PFSK-1 (cell line): ENCODE measurements around the gene RTF1.

Source experiments
- FOXP2 ChIP-seq: optimal IDR thresholded peaks from 2 replicates; pipeline ENCODE3; 2011; ENCODE audit warnings: borderline replicate concordance, control low read depth, inconsistent platforms; ENCODE audit not compliant: insufficient read depth; ENCODE audit errors: extremely low read length, extremely low read depth
- POLR2AphosphoS5 ChIP-seq: IDR thresholded peaks from 2 replicates; pipeline ENCODE4 v1.6.1; 2012; ENCODE audit warnings: low read depth, mild to moderate bottlenecking, control low read depth, low read length, moderate library complexity
- SIN3A ChIP-seq: IDR thresholded peaks from 2 replicates; pipeline ENCODE4 v1.6.1; 2012; ENCODE audit warnings: mild to moderate bottlenecking, low read length, moderate library complexity, borderline replicate concordance; ENCODE audit not compliant: insufficient read depth
- TAF1 ChIP-seq: IDR thresholded peaks from 2 replicates; pipeline ENCODE4 v1.6.1; 2012; ENCODE audit warnings: low read length, control low read depth, borderline replicate concordance; ENCODE audit not compliant: insufficient read depth
- TF ChIP-seq, protein P1 (sequence below), 2 experiments: IDR thresholded peaks; 2 replicates each; pipeline versions ENCODE4 v1.6.1 to v1.8.0; 2011 to 2012; ENCODE audit warnings: low read depth in 2 of 2, low read length in 2 of 2, control low read depth in 1 of 2, inconsistent platforms in 1 of 2, mild to moderate bottlenecking in 1 of 2, moderate library complexity in 1 of 2; ENCODE audit not compliant: insufficient read depth in 1 of 2

The RTF1 gene

DNA sequence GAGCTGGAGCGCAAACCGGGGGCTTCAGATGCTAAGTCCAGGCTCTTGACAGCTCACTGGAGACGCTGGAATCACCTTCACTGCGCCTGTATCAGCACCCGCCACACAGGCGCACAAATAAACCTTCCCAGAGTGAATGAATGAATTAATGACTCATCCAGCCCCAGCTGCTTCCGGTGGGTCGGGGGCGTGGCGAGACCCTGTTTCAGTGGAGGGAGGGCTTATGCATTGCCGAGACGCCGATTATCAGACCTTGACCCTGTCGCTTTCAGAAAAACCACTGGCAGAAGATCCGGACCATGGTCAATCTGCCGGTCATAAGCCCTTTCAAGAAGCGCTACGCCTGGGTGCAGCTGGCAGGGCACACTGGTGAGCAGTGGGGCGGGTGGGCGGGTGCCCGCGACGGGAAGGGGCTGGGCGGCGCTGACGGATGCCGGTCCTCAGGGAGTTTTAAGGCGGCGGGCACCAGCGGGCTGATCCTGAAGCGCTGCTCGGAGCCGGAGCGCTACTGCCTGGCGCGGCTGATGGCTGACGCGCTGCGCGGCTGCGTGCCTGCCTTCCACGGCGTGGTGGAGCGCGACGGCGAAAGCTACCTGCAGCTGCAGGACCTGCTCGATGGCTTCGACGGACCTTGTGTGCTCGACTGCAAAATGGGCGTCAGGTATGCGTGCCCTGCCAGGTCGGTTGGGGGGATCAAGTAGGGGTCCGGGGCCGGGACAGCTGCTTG is 84.5 kb downstream of the RTF1 start:
- TF ChIP-seq SIN3A: no peak
- TF ChIP-seq FOXP2: no peak
- TF ChIP-seq, protein P1, sequence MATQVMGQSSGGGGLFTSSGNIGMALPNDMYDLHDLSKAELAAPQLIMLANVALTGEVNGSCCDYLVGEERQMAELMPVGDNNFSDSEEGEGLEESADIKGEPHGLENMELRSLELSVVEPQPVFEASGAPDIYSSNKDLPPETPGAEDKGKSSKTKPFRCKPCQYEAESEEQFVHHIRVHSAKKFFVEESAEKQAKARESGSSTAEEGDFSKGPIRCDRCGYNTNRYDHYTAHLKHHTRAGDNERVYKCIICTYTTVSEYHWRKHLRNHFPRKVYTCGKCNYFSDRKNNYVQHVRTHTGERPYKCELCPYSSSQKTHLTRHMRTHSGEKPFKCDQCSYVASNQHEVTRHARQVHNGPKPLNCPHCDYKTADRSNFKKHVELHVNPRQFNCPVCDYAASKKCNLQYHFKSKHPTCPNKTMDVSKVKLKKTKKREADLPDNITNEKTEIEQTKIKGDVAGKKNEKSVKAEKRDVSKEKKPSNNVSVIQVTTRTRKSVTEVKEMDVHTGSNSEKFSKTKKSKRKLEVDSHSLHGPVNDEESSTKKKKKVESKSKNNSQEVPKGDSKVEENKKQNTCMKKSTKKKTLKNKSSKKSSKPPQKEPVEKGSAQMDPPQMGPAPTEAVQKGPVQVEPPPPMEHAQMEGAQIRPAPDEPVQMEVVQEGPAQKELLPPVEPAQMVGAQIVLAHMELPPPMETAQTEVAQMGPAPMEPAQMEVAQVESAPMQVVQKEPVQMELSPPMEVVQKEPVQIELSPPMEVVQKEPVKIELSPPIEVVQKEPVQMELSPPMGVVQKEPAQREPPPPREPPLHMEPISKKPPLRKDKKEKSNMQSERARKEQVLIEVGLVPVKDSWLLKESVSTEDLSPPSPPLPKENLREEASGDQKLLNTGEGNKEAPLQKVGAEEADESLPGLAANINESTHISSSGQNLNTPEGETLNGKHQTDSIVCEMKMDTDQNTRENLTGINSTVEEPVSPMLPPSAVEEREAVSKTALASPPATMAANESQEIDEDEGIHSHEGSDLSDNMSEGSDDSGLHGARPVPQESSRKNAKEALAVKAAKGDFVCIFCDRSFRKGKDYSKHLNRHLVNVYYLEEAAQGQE (IDR thresholded peaks at IDR 0.05; ENCODE audit: insufficient read depth in 1 of 2, low read depth in 2 of 2, low read length in 2 of 2): no peak
- TF ChIP-seq POLR2AphosphoS5: no peak
- no peak for TF ChIP-seq TAF1

- TF ChIP-seq FOXP2: peak; percentile 7
- no peak for TF ChIP-seq POLR2AphosphoS5
Measured at GRCh38 chr15:41501931-41502794, 85.3 kb downstream of the RTF1 start.

DNA sequence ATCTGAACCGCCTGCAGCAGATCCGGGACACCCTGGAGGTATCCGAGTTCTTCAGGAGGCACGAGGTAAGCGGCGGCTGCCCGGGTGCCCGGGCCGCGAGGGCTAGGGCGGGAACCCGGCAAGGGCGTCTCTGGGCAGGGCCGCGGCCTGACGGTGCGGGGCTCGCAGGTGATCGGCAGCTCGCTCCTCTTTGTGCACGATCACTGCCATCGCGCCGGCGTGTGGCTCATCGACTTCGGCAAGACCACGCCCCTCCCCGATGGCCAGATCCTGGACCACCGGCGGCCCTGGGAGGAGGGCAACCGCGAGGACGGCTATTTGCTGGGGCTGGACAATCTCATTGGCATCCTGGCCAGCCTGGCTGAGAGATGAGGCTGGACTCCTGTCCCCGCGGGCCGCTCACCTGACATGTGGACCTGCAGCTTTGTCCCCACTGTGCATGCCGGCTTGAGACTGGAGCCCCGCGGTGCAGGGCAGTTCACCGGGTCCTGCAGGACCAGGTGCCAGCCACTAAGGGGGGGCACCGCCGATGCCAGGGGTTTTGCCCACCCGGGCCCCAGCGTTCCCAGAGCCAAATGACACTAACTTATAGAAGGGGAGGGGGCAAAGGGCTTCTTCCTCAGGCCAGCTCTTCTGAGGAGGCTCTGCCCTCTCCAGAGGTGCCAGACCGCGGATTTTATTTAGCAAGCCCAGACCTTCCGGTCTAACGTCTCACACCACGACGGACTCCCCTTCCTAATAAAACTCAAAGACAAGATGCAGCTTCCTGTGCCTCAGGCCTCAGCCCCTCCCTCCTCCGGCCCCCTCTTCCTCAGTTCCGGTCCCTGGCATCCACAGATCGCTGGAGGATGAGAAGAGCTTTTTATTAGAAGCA is 86.1 kb downstream of the RTF1 start:
- TF ChIP-seq SIN3A: no peak
- no peak for TF ChIP-seq POLR2AphosphoS5
- no peak for TF ChIP-seq FOXP2
- TF ChIP-seq, protein P1 (IDR thresholded peaks at IDR 0.05; ENCODE audit: insufficient read depth in 1 of 2, low read depth in 2 of 2, low read length in 2 of 2): no peak

GRCh38 chr15:41503669-41504010 is 86.7 kb downstream of the RTF1 start:
- no peak for TF ChIP-seq POLR2AphosphoS5
- TF ChIP-seq TAF1: no peak

DNA sequence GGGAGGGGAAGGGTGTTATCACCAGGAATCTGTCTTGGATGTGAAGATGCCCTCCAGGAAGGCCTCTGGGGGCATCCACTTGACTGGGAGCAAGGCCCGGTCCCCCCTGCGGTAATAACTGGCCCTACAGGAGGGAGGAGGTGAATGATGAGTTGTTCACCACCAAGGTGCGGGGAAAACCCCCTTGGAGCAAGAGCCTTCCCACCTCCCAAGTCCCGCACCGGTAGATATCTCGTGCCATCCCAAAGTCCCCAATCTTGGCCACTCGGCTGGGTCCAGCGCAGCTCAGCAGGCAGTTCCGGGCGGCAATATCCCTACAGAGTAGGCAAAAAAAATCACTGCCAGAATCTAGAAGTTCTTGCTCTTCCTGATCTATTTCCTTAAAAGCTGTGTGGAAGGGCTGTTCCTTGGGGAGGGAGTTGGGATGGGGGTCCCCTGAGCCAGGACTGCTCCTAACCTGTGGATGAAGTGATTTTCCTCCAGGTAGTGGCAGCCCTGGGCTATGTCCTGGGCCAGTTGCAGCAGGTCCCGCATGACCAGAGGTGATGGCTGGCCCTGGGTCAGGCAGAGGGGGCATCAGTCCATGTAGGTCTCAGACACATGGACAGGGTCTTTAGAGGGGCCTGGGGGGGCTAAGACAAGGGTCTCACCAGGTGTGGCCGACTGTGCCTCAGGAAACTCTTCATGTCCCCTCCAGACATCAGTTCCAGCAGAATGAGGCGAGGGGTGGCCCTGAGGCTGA is 88.0 kb downstream of the RTF1 start:
- no peak for TF ChIP-seq SIN3A
- no peak for TF ChIP-seq TAF1
- TF ChIP-seq, protein P1 (IDR thresholded peaks at IDR 0.05; ENCODE audit: insufficient read depth in 1 of 2, low read depth in 2 of 2, low read length in 2 of 2): no peak
- no peak for TF ChIP-seq FOXP2
- TF ChIP-seq POLR2AphosphoS5: no peak
